HUES48 (cell line): Measurements from ENCODE around the gene ECM1.

ENCODE experiments used
- H3K27ac ChIP-seq: one replicate; pipeline ENCODE4 v1.7.0; 2013; ENCODE audit warnings: low read depth, low read length, inconsistent platforms
- H3K27me3 ChIP-seq: 2 replicates; pipeline ENCODE4 v1.6.1; 2013; ENCODE audit warnings: mild to moderate bottlenecking, low read length; ENCODE audit not compliant: control insufficient read depth, insufficient read depth
- H3K36me3 ChIP-seq: 2 replicates; pipeline ENCODE4 v1.6.1; 2013; ENCODE audit warnings: low read length; ENCODE audit not compliant: control insufficient read depth, insufficient read depth
- H3K4me1 ChIP-seq: 2 replicates; pipeline ENCODE4 v1.6.1; 2013; ENCODE audit warnings: mild to moderate bottlenecking, low read length; ENCODE audit not compliant: control insufficient read depth, insufficient read depth
- H3K4me3 ChIP-seq: 2 replicates; pipeline ENCODE4 v1.5.1; 2013; ENCODE audit warnings: mild to moderate bottlenecking, low read depth, low read length
- H3K9ac ChIP-seq: 2 replicates; pipeline ENCODE4 v1.6.1; 2013; ENCODE audit warnings: mild to moderate bottlenecking, low read depth, low read length, moderate library complexity
- H3K9me3 ChIP-seq: 2 replicates; pipeline ENCODE4 v1.6.1; 2013; ENCODE audit warnings: low read length; ENCODE audit not compliant: control insufficient read depth, insufficient read depth

Gene ECM1

DNA sequence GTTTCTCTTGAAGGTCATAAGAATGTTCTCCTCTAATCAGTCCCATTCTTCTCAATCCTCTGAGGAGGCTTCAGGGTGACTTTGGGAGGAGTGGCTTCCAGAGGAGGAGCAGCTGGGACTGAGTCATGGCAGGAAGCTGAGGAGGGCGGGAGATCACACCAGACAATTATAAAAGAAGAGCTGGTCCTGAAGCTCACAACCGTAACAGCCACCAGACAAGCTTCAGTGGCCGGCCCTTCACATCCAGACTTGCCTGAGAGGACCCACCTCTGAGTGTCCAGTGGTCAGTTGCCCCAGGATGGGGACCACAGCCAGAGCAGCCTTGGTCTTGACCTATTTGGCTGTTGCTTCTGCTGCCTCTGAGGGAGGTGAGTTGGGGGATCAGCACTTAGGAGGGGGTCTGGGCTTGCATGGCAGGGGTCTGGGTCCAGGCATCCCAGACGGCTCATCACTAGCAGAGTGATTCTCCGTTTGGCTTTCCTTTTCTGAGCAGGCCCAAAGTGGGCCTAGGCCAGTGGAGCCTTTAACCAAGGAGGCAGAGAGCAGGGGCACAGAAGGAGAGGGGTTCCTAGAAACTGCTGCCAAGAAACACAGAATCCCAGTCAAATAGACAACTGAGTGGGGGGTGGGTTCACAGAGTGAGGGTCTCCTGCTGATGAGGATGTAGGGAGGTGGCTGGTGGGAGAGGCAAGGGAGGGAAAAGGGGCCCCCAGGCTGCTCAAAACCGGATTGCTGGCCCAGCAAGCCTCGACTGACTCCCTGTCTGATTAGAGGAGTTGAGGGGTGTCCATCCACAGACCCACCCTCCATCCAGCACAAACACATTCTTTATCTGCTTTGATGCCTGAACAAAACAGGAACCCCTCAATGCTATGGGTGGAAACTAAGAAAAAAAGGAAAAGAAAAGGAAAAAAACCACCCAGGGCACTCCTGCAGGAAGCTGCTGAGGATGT is at the start of gene ECM1:
Gene ECM1, plus strand, starts transcription at position 198 of the 953 bp plus-strand sequence. Its CDS starts 101 bp downstream, at position 299.
- Histone ChIP-seq H3K4me3 (no peak within 1 kb of the TSS), H3K27ac (peak within 1 kb of the TSS; percentile 37), H3K4me1 (no peaks in the 10 kb centered on the region), H3K27me3 (no peaks in the 10 kb centered on the region), H3K36me3 (peaks cover 38% of the 10 kb centered on the region), H3K9me3 (no peaks in the 10 kb centered on the region), H3K9ac (no peak within 1 kb of the TSS)

DNA sequence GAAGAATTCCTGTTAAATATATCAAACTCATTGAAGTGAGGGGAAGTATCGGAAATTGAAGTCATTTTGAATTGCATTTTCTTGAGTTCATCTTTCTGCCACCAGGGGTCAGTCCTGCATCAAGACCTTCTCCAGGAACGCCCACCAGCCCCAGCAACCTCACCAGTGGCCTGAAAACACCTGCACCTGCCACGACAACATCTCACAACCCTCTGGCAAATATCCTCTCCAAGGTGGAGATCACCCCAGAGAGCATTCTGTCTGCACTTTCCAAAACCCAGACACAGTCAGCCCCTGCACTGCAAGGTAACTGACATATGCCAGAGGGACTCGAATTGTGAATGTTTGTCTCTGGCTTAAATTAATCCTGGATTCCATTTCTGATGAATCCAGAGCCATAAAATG is 43.5 kb upstream of the ECM1 start:
- no peak overlapping the region for H3K4me3 ChIP-seq
- H3K36me3 ChIP-seq = peaks cover 62% of the 10 kb centered on the region
- no peaks in the 10 kb centered on the region for H3K27me3 ChIP-seq
- H3K9me3 ChIP-seq = no peaks in the 10 kb centered on the region
- no peak overlapping the region for H3K27ac ChIP-seq
- no peaks in the 10 kb centered on the region for H3K4me1 ChIP-seq
- no peak overlapping the region for H3K9ac ChIP-seq

DNA sequence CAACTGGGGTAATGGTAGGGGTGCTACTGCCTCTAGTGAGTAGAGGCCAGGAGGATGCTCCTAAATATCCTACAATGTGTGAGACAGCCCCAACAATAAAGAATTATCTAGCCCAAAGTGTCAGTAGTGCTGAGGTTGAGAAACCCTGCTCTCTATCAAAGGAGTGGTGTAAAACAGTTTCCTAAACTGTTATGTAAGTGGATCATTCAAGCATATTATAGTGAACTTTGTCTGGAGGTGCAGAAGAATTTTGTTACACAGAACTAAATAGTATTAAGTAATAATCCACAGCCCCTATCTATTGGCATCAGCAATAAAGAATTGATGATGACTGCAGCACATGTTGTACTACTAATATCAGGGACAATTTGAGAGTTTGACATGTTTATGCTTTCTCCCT is 40.9 kb upstream of the ECM1 start:
- Histone ChIP-seq H3K4me1 (no peaks in the 10 kb centered on the region), H3K4me3 (no peak overlapping the region), H3K9me3 (no peaks in the 10 kb centered on the region), H3K27me3 (no peaks in the 10 kb centered on the region), H3K9ac (no peak overlapping the region), H3K27ac (no peak overlapping the region), H3K36me3 (peaks cover 67% of the 10 kb centered on the region)

DNA sequence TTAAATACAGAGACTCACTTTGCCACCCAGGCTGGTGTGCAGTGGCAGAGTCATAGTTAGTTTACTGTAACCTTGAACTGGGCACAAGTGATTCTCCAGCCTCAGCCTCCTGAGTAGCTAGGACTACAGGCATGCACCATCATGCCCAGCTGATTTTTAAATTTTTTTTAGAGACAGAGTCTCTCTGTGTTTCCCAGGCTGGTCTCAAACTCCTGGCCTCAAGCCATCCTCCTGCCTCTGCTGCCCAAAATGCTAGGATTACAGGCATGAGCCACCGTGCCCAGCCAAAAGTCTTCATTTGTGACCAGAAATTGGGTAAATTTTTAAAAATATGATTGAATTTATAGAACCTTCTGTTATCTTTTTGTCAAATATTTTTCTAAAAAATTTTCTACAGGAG is 38.6 kb upstream of the ECM1 start:
- Histone ChIP-seq H3K27me3 (no peaks in the 10 kb centered on the region), H3K36me3 (peaks cover 73% of the 10 kb centered on the region), H3K27ac (no peak overlapping the region), H3K9ac (no peak overlapping the region), H3K9me3 (no peaks in the 10 kb centered on the region), H3K4me3 (no peak overlapping the region), H3K4me1 (no peaks in the 10 kb centered on the region)

DNA sequence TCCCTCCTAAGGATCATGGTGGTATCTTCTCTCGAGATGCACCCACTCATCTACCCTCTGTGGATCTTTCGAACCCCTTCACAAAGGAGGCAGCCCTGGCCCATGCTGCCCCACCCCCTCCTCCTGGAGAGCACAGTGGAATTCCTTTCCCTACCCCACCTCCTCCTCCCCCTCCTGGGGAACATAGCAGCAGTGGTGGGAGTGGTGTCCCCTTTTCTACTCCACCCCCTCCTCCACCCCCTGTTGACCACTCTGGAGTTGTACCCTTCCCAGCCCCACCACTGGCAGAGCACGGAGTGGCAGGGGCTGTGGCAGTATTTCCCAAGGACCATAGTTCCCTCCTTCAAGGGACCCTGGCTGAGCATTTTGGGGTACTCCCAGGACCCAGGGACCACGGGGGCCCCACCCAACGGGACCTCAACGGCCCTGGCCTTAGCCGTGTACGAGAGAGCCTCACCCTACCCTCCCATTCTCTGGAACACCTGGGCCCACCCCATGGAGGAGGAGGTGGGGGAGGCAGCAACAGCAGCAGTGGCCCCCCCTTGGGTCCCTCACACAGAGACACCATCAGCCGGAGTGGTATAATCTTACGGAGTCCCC is 35.2 kb upstream of the ECM1 start:
- Histone ChIP-seq H3K9me3 (no peaks in the 10 kb centered on the region), H3K9ac (no peak overlapping the region), H3K4me3 (no peak overlapping the region), H3K4me1 (no peaks in the 10 kb centered on the region), H3K27me3 (no peaks in the 10 kb centered on the region), H3K36me3 (peaks cover 45% of the 10 kb centered on the region), H3K27ac (peak overlapping the region; percentile 30)

DNA sequence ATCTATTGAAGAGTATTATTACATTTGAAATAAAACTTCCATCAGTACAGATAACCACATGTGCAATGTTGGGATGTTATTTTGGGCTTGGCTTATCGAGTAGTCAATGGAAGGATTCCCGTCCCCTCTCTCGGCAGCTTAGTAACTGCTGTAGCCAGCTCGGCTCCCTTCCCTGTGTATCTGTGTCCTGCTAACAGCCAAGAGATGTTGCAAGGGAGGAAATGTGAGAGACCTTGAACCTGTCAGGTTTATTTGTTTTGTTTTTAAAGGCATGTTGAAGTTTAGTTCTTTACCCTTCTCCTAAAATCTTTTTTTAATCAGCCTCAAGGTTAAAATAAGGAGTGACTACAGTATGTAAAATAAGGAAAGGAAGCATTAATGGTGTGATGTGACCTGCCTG is 34.2 kb upstream of the ECM1 start:
- Histone ChIP-seq H3K9me3 (no peaks in the 10 kb centered on the region), H3K27me3 (no peaks in the 10 kb centered on the region), H3K36me3 (peaks cover 40% of the 10 kb centered on the region), H3K27ac (no peak overlapping the region), H3K4me3 (no peak overlapping the region), H3K4me1 (no peaks in the 10 kb centered on the region), H3K9ac (no peak overlapping the region)

DNA sequence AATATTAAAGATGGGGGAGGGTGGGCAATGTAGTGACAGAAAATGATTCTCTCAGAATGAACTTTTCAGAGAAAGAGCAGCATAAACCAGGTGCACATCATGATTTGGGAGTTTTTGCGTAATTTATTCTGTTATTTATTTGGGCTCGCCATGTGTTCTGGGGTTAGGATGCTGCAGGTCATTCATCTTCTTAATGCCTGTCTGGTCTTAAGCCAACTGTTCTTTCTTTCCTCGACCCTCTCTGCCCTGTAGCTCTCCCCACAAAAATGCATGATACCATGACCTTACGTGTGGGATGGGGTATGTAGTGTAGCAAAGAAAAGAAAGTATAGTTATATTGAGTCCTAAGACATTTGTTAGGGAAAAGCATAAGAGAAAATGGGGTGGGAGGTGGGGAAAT is 33.0 kb upstream of the ECM1 start:
- no peak overlapping the region for H3K4me3 ChIP-seq
- H3K27me3 ChIP-seq = no peaks in the 10 kb centered on the region; the same call in 1 of the 2 replicates
- peaks cover 35% of the 10 kb centered on the region for H3K36me3 ChIP-seq
- H3K27ac ChIP-seq = no peak overlapping the region
- no peak overlapping the region for H3K9ac ChIP-seq
- H3K9me3 ChIP-seq = no peaks in the 10 kb centered on the region
- no peaks in the 10 kb centered on the region for H3K4me1 ChIP-seq

DNA sequence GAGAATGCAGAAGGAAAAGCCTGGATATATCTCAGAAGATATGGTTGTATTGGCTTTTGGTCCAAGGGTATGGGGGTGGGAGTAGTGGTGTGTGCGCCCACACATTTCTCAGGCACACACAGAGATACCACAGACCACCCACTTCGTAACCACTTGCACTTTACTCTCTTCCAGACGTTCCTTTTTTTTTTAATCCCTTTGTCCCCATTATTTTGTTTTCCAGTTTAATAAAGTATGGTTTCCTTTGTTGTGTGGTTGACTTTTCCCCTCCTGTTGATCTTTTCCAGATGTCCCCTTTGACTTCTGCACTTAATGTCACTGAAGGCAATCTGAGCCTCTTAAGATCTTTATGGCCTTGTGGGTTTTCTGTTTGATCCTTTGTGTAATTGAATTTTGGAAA is 31.2 kb upstream of the ECM1 start:
- H3K4me3 ChIP-seq = no peak overlapping the region
- no peaks in the 10 kb centered on the region for H3K4me1 ChIP-seq
- H3K27ac ChIP-seq = no peak overlapping the region
- no peak overlapping the region for H3K9ac ChIP-seq
- H3K27me3 ChIP-seq = no peaks in the 10 kb centered on the region; the same call in 1 of the 2 replicates
- peaks cover 16% of the 10 kb centered on the region for H3K36me3 ChIP-seq
- no peaks in the 10 kb centered on the region for H3K9me3 ChIP-seq

DNA sequence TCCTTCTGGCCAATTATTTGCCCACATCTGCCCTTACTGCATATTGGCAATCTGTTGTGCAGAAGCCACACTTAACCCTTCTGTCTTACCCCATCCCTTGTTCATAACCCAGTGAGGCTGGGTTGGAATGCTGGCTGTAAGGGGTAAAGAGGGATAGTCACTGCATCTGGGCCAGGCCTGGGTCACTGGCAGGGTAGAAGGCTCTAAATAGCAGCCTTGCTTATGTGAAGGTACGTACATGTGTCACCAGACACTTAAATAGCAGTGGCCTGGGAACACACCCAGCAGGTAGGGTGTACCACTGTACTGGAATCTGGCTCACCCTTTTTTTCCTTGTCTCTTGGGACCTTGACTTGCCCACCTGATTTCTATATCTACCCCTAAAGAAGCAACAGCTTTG is 30.6 kb upstream of the ECM1 start:
- Histone ChIP-seq H3K9me3 (no peaks in the 10 kb centered on the region), H3K36me3 (peaks cover 11% of the 10 kb centered on the region), H3K4me1 (no peaks in the 10 kb centered on the region), H3K4me3 (no peak overlapping the region), H3K27me3 (no peaks in the 10 kb centered on the region; the same call in 1 of the 2 replicates), H3K9ac (no peak overlapping the region), H3K27ac (no peak overlapping the region)

DNA sequence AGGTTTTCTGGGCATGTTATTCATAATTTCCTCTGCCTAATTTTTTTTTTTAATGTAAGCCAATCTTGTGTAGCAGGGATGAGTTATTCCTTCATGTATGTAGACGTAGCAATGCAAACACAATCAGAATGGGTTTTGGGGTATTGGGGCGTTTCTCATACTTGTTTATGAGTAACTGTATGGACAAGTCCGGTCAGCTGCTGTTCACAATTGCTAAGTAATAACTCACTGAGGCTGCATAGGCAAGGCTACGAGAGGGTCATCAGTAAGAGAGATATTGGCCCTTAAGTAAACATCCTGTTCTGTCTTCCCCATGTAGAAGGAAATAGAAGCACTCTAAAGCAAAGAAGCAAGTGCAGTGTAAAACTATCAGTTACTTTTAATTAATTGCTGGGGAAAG is 30.2 kb upstream of the ECM1 start:
- no peaks in the 10 kb centered on the region; the same call in 1 of the 2 replicates for H3K27me3 ChIP-seq
- H3K4me1 ChIP-seq = no peaks in the 10 kb centered on the region
- no peak overlapping the region for H3K27ac ChIP-seq
- H3K4me3 ChIP-seq = no peak overlapping the region
- H3K9ac ChIP-seq = no peak overlapping the region
- peaks cover 7% of the 10 kb centered on the region for H3K36me3 ChIP-seq
- no peaks in the 10 kb centered on the region for H3K9me3 ChIP-seq

DNA sequence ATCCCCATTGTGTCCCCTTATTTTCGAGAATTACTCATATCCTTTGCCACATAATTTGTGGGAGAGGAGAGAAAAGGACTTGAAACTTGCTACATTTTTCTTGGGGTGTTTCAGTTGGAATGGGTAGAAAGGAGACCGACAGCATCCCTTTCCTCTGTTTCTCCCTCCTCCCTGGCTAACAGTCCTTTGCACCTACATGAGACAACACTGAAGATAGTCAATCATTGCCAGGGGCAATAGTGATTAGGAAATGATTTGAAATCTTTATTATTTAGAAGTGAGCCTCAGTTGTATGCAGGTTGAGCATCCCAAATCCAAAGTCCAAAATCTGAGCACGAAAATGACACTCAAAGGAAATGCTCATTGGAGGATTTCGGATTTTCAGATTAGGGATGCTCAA is 28.5 kb upstream of the ECM1 start:
- Histone ChIP-seq H3K27me3 (no peaks in the 10 kb centered on the region; the same call in 1 of the 2 replicates), H3K27ac (no peak overlapping the region), H3K4me3 (no peak overlapping the region), H3K4me1 (no peaks in the 10 kb centered on the region), H3K9me3 (no peaks in the 10 kb centered on the region), H3K36me3 (no peaks in the 10 kb centered on the region), H3K9ac (no peak overlapping the region)
